Gastrocnemius medialis (tissue), 4 donors: ENCODE data around the gene ZNF213. TPM values are rescaled to one million over a fixed set of nuclear protein-coding genes. Genes with fewer than 3 reads are reported as not detected.

Experiments used
- ATAC-seq, 2 donors: fragments of 150-250 bp; one replicate each; pipeline ENCODE4 v1.9.1; 2016
- DNase-seq, 2 donors: peaks; one replicate each; pipeline ENCODE4 v3.0.0-alpha.2; 2019
- H3K27ac ChIP-seq, 4 donors: fragments of 200-600 bp; sonication (generic); 1 replicate in 1 of 4; 2 replicates in 3 of 4; pipeline ENCODE4 v1.5.1; 2016 to 2018; ENCODE audit warnings: mild to moderate bottlenecking in 2 of 4, moderate library complexity in 1 of 4
- H3K27me3 ChIP-seq, 3 donors: fragments of 200-600 bp; sonication (generic) in 2 of 3; 1 replicate in 1 of 3; 2 replicates in 2 of 3; pipeline versions ENCODE4 v1.5.1 to v1.6.0; 2016 to 2019; ENCODE audit warnings: mild to moderate bottlenecking in 1 of 3, moderate library complexity in 1 of 3
- H3K36me3 ChIP-seq, 2 donors: fragments of 200-600 bp; sonication (generic) in 1 of 2; one replicate each; pipeline ENCODE4 v1.5.1; 2017 to 2018
- H3K4me1 ChIP-seq, 2 donors: fragments of 200-600 bp; sonication (generic) in 1 of 2; one replicate each; pipeline ENCODE4 v1.5.1; 2016 to 2017; ENCODE audit warnings: mild to moderate bottlenecking in 2 of 2
- H3K4me3 ChIP-seq, 4 donors: fragments of 200-600 bp; sonication (generic) in 3 of 4; 1 replicate in 1 of 4; 2 replicates in 3 of 4; pipeline ENCODE4 v1.5.1; 2016 to 2019; ENCODE audit warnings: mild to moderate bottlenecking in 2 of 4
- H3K9me3 ChIP-seq, 3 donors: fragments of 200-600 bp; sonication (generic) in 2 of 3; 1 replicate in 1 of 3; 2 replicates in 2 of 3; pipeline ENCODE4 v1.5.1; 2016 to 2019
- CTCF ChIP-seq, 5 experiments: fragments of 450-650 bp in 3 of 5; fragments of 200-600 bp in 2 of 5; sonication (generic) in 2 of 5; IDR thresholded peaks in 4 of 5; conservative IDR thresholded peaks in 1 of 5; 1 replicate in 4 of 5; 2 replicates in 1 of 5; pipeline ENCODE4 v1.5.1; 2016 to 2019; ENCODE audit warnings: antibody characterized with exemption in 5 of 5, mild to moderate bottlenecking in 3 of 5, moderate library complexity in 3 of 5
- POLR2A ChIP-seq, 2 donors: fragments of 450-650 bp; IDR thresholded peaks; one replicate each; pipeline ENCODE4 v1.6.1; 2017; ENCODE audit warnings: antibody characterized with exemption in 2 of 2, mild to moderate bottlenecking in 2 of 2, moderate library complexity in 2 of 2
- in situ Hi-C, 4 donors: fragments of 200-750 bp; cut with MboI; loops; one replicate each; pipeline versions ENCODE4 v1.15.0 to v1.8.0; 2017; ENCODE audit warnings: low sequenced_read_pairs in 4 of 4
- intact Hi-C: fragments of 100-400 bp; cut with DNase I; formaldehyde crosslinking; loops from one replicate; pipeline ENCODE4 v1.15.1; 2023; ENCODE audit warnings: low total_unique reads
- total RNA-seq, 4 donors: library from RNA; depleted of rRNA; stranded (reverse); fragments of >200 nt; gene quantifications; one replicate each; pipeline versions ENCODE4 v1.1.0 to v1.2.3, GENCODE V29; 2016

ZNF213 gene
- total RNA-seq, result 10 to 100 TPM in 3 of 4 donors, 1 to 10 TPM in 1; 8.9 to 18.6 (median 14.5) TPM

- in situ Hi-C loops, result no loop called here
- intact Hi-C loops, result loop anchor here (1.0 kb wide), 3 partner anchors 16 to 47 kb away; no protein-coding TSS in a partner anchor
- peak within 1 kb of the TSS; percentile 76 to 99 (median 88) for H3K4me3 ChIP-seq
Measured at GRCh38 chr16:3134338-3135125, at the start of gene ZNF213. TSS of gene ZNF213 (plus strand) at chr16:3135029. CDS start at chr16:3137281, 2,252 bp downstream.

GRCh38 chr16:3085868-3086595 lies 48.8 kb upstream of the ZNF213 start:
- in situ Hi-C loops (no loop called here), intact Hi-C loops (no loop called here)
- Histone ChIP-seq H3K9me3 (no peaks in the 10 kb centered on the region), H3K27me3 (no peaks in the 10 kb centered on the region), H3K4me1 (peaks cover 0 to 4% of the 10 kb centered on the region in 2 donors), H3K4me3 (peak overlapping the region in 3 of 4 donors; percentile 18 to 44 (median 28)), H3K27ac (peak overlapping the region; percentile 39 to 71 (median 68)), H3K36me3 (no peaks in the 10 kb centered on the region)
- ATAC-seq (no peak), DNase-seq (no peak)
- TF ChIP-seq POLR2A (IDR thresholded peaks at IDR 0.05) (no peak), CTCF (IDR thresholded peaks at IDR 0.05 in 4 of 5, conservative IDR thresholded peaks at IDR 0.05 in 1 of 5) (no peak)

More at GRCh38 chr16:3134338-3135125, at the start of gene ZNF213:
- peak within 1 kb of the TSS; percentile 87 to 96 (median 93) for H3K27ac ChIP-seq
- peak; percentile 96 to 97 for DNase-seq
- peaks cover 28 to 49% of the 10 kb centered on the region in 2 donors for H3K4me1 ChIP-seq
- TF ChIP-seq POLR2A (IDR thresholded peaks at IDR 0.05) (peak; percentile 87 to 93), CTCF (IDR thresholded peaks at IDR 0.05 in 4 of 5, conservative IDR thresholded peaks at IDR 0.05 in 1 of 5) (no peak)
- peaks cover 0 to 14% of the 10 kb centered on the region in 2 donors for H3K36me3 ChIP-seq
- ATAC-seq, result peak; percentile 99 to 100
- H3K9me3 ChIP-seq, result no peaks in the 10 kb centered on the region
- H3K27me3 ChIP-seq, result no peaks in the 10 kb centered on the region

GRCh38 chr16:3086596-3087242 lies 48.1 kb upstream of the ZNF213 start:
- intact Hi-C loops, result loop anchor here (1.0 kb wide), 1 partner anchor 48 kb away; no protein-coding TSS in a partner anchor
- Histone ChIP-seq H3K27ac (peak overlapping the region; percentile 39 to 71 (median 68)), H3K36me3 (no peaks in the 10 kb centered on the region), H3K27me3 (no peaks in the 10 kb centered on the region), H3K4me1 (peaks cover 0 to 4% of the 10 kb centered on the region in 2 donors), H3K9me3 (no peaks in the 10 kb centered on the region), H3K4me3 (peak overlapping the region; percentile 16 to 44 (median 23))
- in situ Hi-C loops, result no loop called here
- ATAC-seq (peak; percentile 23 to 26), DNase-seq (no peak)
- no peak for TF ChIP-seq POLR2A (IDR thresholded peaks at IDR 0.05)
- no peak for TF ChIP-seq CTCF (IDR thresholded peaks at IDR 0.05 in 4 of 5, conservative IDR thresholded peaks at IDR 0.05 in 1 of 5)
